ENCODE data around the gene ATF7IP.

The ATF7IP gene

DNA sequence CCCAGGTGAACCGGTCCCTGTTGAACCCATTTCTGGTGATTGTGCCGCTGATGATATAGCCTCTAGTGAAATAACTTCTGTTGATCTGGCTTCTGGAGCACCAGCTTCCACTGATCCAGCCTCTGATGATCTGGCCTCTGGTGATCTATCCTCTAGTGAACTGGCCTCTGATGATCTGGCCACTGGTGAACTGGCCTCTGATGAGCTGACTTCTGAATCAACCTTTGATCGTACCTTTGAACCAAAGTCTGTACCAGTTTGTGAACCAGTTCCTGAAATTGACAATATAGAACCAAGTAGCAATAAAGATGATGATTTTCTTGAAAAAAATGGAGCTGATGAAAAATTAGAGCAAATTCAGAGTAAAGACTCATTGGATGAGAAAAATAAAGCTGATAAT, 59.1 kb downstream of the ATF7IP start:
- TF ChIP-seq, protein P1, sequence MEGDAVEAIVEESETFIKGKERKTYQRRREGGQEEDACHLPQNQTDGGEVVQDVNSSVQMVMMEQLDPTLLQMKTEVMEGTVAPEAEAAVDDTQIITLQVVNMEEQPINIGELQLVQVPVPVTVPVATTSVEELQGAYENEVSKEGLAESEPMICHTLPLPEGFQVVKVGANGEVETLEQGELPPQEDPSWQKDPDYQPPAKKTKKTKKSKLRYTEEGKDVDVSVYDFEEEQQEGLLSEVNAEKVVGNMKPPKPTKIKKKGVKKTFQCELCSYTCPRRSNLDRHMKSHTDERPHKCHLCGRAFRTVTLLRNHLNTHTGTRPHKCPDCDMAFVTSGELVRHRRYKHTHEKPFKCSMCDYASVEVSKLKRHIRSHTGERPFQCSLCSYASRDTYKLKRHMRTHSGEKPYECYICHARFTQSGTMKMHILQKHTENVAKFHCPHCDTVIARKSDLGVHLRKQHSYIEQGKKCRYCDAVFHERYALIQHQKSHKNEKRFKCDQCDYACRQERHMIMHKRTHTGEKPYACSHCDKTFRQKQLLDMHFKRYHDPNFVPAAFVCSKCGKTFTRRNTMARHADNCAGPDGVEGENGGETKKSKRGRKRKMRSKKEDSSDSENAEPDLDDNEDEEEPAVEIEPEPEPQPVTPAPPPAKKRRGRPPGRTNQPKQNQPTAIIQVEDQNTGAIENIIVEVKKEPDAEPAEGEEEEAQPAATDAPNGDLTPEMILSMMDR (IDR thresholded peaks at IDR 0.05; ENCODE audit: low read depth, low read length): no peak
- H3K4me3 ChIP-seq (ENCODE audit: low read depth, low read length): no peak overlapping the region

DNA sequence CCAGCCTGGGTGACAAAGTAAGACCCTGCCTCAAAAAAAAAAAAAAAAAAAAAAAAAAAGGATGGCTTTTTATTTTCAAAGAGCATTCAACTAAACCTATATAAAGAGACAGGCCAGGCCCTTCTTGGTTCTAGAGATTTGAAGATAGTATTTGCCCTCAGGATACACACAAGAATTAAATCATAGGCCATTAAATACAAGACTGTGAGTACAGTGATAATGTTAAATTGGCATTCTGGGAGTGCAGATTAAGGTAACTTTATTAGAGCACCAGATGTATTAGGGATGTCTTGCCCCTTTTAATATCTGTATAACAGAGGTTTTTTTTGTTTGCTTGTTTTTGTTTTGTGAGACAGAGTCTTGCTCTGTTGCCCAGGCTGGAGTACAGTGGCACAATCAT, 61.3 kb downstream of the ATF7IP start:
- no peak overlapping the region for H3K4me3 ChIP-seq (ENCODE audit: low read depth, low read length)
- TF ChIP-seq, protein P1 (IDR thresholded peaks at IDR 0.05; ENCODE audit: low read depth, low read length): no peak

DNA sequence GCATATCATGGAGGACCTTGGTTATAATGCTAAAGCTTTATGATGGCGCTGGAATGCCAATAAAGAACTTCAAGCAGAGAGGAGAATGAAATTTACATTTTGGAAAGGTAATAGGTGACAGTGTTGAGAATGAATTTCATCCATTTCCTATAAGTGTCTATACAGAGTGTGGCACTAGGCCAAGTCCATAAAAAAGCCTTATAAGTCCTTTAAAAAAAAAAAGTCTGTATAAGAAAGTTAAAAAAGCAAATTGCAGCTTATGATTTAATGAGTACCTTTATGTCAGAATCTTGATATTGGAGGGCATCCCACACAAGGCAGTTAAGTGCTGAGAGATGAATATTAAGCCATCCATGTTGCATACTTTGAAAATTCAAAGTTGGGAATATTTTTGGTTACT, 62.4 kb downstream of the ATF7IP start:
- TF ChIP-seq, protein P1 (IDR thresholded peaks at IDR 0.05; ENCODE audit: low read depth, low read length): no peak

DNA sequence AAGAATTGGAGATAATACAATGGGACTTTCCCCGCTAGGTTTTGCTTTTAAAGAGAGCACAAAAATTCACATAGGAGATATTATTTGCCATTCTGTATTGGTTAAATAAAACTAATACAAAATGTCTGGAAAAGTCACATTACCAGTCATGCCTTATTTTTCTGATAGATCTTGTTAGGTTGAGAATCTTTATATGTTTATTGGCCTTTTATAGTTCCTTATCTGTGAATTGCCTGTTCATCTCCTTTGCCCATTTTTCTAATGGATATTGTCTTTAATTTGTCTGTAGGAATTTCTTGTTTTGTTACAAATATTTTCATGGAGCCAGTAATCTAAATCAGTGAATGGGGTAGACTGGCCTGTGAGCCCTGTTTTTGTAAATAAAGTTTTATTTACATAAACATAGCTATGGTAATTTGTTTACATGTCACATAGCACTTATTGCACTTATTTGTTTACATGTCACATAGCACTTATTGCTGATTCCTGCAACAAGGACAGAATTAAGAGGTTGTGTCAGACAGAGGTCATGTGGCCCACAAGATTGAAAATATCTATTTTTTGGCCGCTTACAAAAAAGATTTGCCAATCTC, 65.0 kb downstream of the ATF7IP start:
- TF ChIP-seq, protein P1 (IDR thresholded peaks at IDR 0.05; ENCODE audit: low read depth, low read length): no peak
- no peak overlapping the region for H3K4me3 ChIP-seq (ENCODE audit: low read depth, low read length)

More for the DNA sequence above, 62.4 kb downstream of the ATF7IP start:
- no peak overlapping the region for H3K4me3 ChIP-seq (ENCODE audit: low read depth, low read length)

DNA sequence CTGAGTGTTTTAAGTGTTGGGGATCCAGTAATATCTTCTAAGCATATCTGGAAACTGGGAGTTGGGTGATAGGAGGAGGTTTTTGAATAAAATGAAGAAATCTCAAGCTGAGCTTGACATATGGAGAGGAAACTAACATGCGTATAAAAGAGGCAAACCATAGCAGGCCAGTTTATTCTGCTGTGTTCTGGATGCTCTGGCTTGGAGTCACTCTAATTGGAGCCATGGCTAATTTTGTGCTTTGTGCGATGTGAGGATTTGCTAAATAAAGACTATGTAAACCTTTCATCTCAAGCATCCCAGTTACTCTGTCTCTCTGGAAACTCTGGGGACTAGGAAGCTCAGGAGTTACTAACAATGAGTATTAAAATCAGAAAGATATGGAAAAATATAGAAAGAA, 66.5 kb downstream of the ATF7IP start:
- TF ChIP-seq, protein P1 (IDR thresholded peaks at IDR 0.05; ENCODE audit: low read depth, low read length): no peak

DNA sequence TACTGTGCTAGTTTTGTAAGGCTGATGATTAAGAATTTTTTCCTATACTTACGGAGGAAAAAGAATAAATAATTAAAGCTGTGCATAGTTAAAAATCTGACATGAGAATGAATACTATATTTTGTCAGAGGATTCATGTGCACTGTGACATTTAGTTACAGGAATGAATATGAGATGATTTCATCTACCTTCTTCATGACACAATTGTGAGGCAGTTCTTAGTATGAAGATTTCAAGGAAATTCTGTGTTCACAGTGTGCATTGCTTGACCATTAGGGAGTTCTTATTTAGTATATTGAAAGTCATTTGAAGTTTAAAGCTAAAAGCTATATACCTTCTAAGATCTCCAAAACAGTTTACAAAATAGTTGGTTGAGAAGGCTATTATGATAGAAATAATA, 70.1 kb downstream of the ATF7IP start:
- no peak overlapping the region for H3K4me3 ChIP-seq (ENCODE audit: low read depth, low read length)
- TF ChIP-seq, protein P1 (IDR thresholded peaks at IDR 0.05; ENCODE audit: low read depth, low read length): no peak

More for the DNA sequence above, 66.5 kb downstream of the ATF7IP start:
- no peak overlapping the region for H3K4me3 ChIP-seq (ENCODE audit: low read depth, low read length)

- TF ChIP-seq, protein P1 (IDR thresholded peaks at IDR 0.05; ENCODE audit: low read depth, low read length): no peak
- H3K4me3 ChIP-seq (ENCODE audit: low read depth, low read length): no peak overlapping the region
These were observed 76.9 kb downstream of the ATF7IP start for GRCh38 chr12:14442221-14442881.
